Renal cortex interstitium (tissue), 11 donors: ENCODE measurements around the gene RAD51B. TPM values are rescaled to one million over a fixed set of nuclear protein-coding genes. Genes with fewer than 3 reads are reported as not detected.
"Not testable (repeated sequence)": the region's sequence is repeated elsewhere in the genome, so short reads cannot be mapped to it uniquely, and the experiment has no call there.

Experiments used
- DNase-seq, 11 donors: peaks; one replicate each; pipeline ENCODE4 v3.0.0-alpha.2; 2013; ENCODE audit warnings: low read depth in 9 of 11, low spot score in 4 of 11; ENCODE audit errors: extremely low read depth in 1 of 11
- polyA plus RNA-seq, 3 donors: library from polyadenylated mRNA; unstranded; fragments of 120-200 nt; gene quantifications; one replicate each; pipeline ENCODE4 v1.2.1, GENCODE V29; 2013; ENCODE audit not compliant: insufficient read length in 3 of 3

Gene RAD51B
- polyA plus RNA-seq, 3 donors = 12.5 to 13.0 (median 12.5) TPM

GRCh38 chr14:68686205-68686465, 866.6 kb downstream of the RAD51B start:
- no peak for DNase-seq

DNA sequence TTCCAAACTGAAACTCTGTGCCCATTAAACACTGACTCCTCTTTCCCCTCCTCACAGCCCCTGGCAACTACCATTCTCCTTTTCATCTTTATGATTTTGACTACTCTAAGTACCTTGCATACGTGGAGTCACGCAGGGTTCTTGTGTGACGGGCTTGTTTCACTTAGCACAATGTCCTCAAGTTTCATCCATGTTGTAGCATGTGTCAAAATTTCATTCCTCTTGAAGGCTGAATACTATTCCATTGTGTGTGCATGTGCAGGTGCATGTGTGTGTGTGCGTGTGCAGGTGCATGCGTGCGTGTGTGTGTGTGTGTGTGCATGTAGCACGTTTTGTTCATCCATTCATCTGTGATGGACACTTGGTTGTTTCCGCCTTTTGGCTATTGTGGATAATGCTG, 867.1 kb downstream of the RAD51B start:
- no peak for DNase-seq

- DNase-seq = no peak
Measured at GRCh38 chr14:68687746-68688145, 868.2 kb downstream of the RAD51B start.

- DNase-seq = peak in 6 of 11 donors; percentile 56 to 78 (median 68)
Measured at GRCh38 chr14:68688872-68689371, 869.3 kb downstream of the RAD51B start.

DNA sequence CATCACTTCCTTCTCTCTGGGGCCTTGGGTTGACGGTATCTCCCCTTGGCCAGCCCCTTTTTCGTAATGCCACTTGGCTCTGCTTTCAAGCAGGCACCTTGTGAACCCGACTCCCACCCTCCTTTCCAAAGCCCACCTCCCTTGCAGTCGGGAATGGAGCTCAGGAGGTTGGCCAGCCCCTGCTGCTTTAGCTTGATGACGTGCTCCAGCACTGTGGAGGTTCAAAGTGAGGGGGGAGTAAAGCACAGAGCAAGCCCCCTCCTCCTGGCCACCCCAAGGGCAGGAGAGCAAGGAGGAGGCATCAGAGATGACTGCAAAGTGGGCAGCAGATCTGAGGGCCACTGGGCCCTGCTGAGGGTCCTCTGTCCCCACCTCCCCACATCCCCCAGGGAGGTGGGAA, 869.9 kb downstream of the RAD51B start:
- DNase-seq = no peak

GRCh38 chr14:68690089-68690958, 870.7 kb downstream of the RAD51B start:
- no peak for DNase-seq

DNA sequence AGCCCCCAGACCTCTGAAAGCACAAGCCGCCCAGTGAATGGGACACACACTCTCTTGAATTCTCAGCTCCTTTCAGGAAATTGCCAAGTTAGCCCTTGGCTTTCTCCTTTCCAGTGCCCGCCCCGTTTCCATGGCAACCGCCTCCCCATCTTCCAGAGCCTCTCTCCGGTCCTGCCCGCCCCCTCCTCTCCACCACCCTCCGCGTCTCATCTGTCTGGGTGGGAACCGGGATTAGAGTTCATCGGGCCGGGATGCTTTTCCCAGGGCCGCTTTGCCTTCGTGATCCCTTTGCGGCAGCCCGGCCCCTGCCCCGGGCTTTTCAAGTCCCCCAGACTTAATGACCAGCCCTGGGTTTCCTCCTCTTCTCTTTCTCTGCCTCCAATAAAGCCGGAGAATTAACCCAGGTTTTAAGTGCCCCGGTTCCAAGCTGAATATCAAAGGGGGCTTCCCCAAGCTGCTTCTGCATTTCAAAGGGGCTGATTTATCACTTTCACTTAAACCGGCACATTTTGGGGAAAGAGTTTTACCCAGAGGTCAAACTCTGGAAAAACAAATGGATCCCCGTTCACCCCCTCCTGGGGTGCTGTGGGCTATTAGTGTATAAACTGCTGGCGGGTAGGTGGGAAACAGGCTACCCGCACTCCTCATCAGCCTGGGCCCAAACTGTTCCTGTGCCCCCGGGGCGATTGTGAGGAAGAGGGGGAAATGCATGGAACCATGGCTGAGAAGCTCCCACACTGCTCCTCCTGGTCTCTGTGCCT, 871.6 kb downstream of the RAD51B start:
- DNase-seq = no peak

DNA sequence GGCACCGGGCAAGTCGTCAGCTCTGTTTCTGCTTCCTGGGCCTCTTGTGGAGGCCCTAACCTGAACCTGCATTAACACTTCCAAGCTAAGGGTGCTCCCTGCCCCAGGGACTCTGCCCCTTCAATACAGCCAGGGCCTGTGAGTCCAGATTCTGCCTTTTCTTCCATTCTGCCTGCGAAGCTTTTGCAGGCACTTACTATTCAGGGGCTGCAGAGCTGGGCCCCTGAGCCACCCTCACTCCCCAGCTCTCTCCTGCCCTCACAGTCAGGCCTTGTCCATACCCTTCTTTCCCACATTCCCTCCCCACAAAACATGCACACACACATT, 872.2 kb downstream of the RAD51B start:
- no peak for DNase-seq

- no peak for DNase-seq
Measured at GRCh38 chr14:68692216-68692615, 872.6 kb downstream of the RAD51B start.

DNA sequence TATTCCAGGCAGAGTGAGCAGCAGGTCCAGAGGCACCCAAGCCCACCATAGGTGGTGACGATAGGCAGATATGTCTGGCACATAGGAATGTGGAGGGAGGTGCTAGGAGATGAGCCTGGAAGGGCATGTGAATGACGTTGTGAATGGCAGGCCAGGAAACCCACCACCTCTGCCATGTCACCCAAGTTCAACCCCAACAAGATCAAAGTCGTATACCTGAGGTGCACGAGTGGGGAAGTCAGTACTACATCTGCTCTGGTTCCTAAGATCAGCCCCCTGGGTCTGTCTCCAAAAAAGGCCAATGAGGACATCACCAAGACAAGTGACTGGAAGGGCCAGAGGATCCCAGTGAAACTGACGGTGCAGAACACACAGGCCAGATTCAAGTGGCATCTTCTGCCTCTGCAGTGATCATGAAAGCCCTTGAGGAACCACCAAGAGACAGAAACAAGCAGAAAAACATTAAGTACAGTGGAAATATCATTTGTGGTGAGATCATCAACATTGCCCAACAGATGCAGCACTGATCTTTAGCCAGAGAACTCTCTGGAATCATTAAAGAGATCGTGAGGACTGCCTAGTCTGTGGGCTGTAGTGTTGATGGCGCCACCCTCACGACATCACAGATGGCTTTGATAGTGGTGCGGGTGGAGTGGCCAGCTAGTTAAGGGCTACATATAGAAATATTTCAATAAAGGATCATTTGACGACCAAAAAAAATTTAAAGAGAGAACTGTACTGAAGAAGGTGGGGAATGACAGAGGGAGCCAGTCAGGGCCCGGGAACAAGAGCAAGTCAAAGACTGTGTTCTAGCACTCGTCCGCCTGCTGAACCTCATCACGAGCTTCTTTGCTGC, 873.6 kb downstream of the RAD51B start:
- no peak for DNase-seq

DNA sequence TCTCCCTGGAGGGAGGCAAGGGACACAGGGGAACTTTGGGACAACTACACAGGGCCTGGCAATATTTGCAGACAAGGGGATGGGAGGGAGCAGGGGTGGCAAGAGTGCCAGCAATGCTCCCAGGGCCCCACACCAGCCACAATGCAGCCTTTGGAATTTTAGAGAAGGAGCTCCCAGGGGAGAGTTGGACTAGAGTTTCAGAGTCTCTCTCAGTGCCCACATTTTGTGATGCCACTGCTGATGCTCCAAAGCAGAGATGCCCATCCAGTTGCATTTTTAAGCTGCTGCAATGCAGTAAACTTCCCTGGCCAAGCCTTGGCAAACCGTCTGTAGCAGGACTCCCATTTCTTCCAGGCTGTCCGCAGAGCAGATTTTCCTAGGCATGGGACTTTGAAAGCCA, 874.3 kb downstream of the RAD51B start:
- no peak for DNase-seq

GRCh38 chr14:68694516-68695235, 875.1 kb downstream of the RAD51B start:
- no peak for DNase-seq

GRCh38 chr14:68695326-68695768, 875.8 kb downstream of the RAD51B start:
- no peak for DNase-seq

- DNase-seq = no peak
Measured at GRCh38 chr14:68695856-68696255, 876.3 kb downstream of the RAD51B start.

- no peak for DNase-seq
Measured at GRCh38 chr14:68696266-68696665, 876.7 kb downstream of the RAD51B start.

- DNase-seq = no peak
Measured at GRCh38 chr14:68696721-68697495, 877.3 kb downstream of the RAD51B start.

- DNase-seq = not testable (repeated sequence)
Measured at GRCh38 chr14:68698773-68699172, 879.2 kb downstream of the RAD51B start.
